H54 (cell line): ENCODE measurements around the gene TUBG1.

Experiments
- DNase-seq: peaks from one replicate; pipeline ENCODE4 v3.0.0; 2011; ENCODE audit warnings: low spot score, mixed read lengths; ENCODE audit not compliant: insufficient read length
- FAIRE-seq: peaks from 3 replicates; lab custom pipeline; 2011; peaks lifted over from hg19 to GRCh38; lab: Jason Lieb, UNC
- POLR2A ChIP-seq: IDR thresholded peaks from 2 replicates; pipeline ENCODE4 v1.6.1; 2011; ENCODE audit warnings: low read depth, mild to moderate bottlenecking, low read length

The TUBG1 gene

DNA sequence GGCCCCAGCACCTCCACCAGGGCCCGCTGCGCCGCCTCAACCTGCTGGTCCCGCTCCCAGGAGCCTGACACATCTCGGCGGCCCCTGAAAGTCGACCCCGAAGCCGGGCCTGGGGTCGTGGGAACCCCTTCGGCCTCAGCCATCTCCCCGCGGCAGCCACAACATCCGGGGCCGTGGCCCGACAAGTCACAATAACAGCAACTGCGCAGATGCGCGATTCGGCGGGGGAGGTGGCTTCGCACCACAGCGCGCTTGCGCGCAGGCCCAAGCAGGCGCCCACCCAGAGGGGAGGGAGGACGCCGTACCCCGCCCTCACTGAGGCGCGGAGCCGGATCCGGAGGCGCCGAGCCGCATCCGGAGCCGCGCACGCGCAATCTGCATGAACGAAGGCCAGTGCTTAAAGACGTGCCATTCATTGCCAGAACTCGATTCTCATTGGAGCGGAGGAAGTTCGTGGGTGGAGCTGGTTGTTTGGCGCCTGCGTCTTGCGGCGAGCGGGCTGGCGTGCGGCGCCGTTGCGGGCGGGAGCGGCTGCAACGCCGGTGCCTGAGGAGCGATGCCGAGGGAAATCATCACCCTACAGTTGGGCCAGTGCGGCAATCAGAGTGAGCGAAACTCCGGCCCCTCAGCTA is at the start of gene TUBG1, which contains the start of gene RETREG3:
Gene TUBG1, plus strand, starts transcription at position 502 of the 632 bp plus-strand sequence. Its CDS starts 55 bp downstream, at position 557.
Gene RETREG3, minus strand, starts transcription at position 193 of the 632 bp plus-strand sequence. Its CDS starts 50 bp downstream, at position 143.
- FAIRE-seq (peak; percentile 67), DNase-seq (peak; percentile 95)
- peak; percentile 99 for TF ChIP-seq POLR2A

DNA sequence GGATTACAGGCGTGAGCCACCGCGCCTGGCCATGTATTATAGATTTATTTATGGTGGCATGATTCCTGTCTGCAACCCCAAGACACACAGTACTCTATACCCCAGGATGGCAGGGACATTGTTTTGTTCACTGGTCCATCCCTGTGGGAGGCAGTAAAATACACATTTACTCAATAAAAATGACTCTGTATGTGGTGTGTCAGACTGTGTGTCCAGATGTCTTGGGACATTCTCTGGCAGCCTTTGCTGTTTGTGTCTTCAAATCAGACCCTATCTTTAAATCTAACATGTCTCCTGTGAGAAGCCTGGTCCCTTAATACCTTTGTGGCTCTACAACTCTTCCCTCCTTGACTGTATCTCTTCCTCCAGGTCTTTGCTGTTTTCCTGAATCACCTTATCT is 49.2 kb upstream of the TUBG1 start:
- DNase-seq (no peak), FAIRE-seq (no peak)
- no peak for TF ChIP-seq POLR2A

- FAIRE-seq (no peak), DNase-seq (peak; percentile 97)
- peak; percentile 67 for TF ChIP-seq POLR2A
Observed at GRCh38 chr17:42561897-42562387, 47.5 kb upstream of the TUBG1 start, which contains the start of gene COASY. Gene COASY (plus strand): TSS chr17:42562148. CDS start chr17:42562623, 475 bp downstream.

DNA sequence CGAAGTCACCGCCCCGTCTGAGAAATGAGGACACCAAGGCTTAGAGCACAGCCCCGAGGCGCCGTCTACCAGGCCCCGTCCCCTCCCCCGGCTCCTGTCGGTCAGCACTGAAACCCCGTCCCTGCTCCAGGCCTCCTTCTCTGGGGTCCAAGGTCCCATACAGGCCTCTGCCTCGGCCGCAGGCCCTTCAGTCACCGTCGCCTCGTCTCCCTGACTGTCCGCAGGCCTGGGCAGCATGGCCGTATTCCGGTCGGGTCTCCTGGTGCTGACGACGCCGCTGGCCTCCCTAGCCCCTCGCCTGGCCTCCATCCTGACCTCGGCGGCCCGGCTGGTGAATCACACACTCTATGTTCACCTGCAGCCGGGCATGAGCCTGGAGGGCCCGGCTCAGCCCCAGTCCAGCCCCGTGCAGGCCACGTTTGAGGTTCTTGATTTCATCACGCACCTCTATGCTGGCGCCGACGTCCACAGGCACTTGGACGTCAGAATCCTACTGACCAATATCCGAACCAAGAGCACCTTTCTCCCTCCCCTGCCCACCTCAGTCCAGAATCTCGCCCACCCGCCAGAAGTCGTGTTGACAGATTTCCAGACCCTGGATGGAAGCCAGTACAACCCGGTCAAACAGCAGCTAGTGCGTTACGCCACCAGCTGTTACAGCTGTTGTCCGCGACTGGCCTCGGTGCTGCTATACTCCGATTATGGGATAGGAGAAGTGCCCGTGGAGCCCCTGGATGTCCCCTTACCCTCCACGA is 46.9 kb upstream of the TUBG1 start:
- FAIRE-seq (no peak), DNase-seq (no peak)
- no peak for TF ChIP-seq POLR2A

- FAIRE-seq: no peak
- no peak for TF ChIP-seq POLR2A
Observed at GRCh38 chr17:42563143-42563509, 46.4 kb upstream of the TUBG1 start.

GRCh38 chr17:42563543-42563942 is 45.9 kb upstream of the TUBG1 start:
- no peak for FAIRE-seq
- TF ChIP-seq POLR2A: no peak

More at GRCh38 chr17:42563143-42563509, 46.4 kb upstream of the TUBG1 start:
- DNase-seq: no peak

DNA sequence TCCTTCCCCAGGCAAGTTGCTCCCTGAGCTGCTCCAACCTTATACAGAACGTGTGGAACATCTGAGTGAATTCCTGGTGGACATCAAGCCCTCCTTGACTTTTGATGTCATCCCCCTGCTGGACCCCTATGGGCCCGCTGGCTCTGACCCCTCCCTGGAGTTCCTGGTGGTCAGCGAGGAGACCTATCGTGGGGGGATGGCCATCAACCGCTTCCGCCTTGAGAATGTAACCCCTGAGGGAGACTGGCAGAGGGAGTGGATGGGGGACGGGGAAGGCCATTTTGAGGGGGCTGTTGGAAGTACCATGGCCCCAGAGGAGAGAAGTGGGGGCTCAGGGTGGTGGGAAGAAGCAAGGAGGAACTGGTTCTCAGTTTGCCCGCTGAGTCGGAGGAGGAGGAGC is 45.5 kb upstream of the TUBG1 start:
- no peak for DNase-seq

More at GRCh38 chr17:42563543-42563942, 45.9 kb upstream of the TUBG1 start:
- no peak for DNase-seq

GRCh38 chr17:42564815-42565522 is 44.5 kb upstream of the TUBG1 start:
- FAIRE-seq (no peak), DNase-seq (no peak)
- no peak for TF ChIP-seq POLR2A

More for the DNA sequence above, 45.5 kb upstream of the TUBG1 start:
- TF ChIP-seq POLR2A: no peak
- FAIRE-seq: no peak

DNA sequence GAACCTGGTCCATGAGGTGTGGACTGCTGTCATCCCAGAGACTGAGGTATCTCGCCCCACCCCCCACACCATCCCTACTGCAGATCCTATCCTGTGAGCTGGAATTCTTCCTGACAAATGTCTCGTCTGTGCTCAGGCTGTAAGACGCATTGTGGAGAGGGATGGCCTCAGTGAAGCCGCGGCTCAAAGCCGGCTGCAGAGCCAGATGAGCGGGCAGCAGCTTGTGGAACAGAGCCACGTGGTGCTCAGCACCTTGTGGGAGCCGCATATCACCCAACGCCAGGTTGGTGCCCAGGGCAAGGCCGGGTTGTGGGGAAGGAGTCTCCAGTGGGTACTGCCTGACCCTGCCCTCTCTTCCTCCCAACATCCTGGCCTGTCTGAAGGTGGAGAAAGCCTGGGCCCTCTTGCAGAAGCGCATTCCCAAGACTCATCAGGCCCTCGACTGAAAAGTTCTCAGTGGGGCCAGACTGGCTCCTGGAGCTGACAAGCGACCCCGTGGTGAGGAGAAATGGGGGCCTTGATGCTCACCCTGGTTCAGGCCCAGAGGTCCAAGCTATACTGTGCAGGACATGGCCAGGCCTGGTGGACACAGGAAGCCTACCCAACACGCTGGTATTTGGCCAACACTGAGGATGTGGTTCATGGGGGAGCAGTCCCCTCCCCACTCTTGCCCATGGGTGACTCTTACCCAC is 43.8 kb upstream of the TUBG1 start:
- TF ChIP-seq POLR2A: no peak
- DNase-seq (no peak), FAIRE-seq (no peak)

DNA sequence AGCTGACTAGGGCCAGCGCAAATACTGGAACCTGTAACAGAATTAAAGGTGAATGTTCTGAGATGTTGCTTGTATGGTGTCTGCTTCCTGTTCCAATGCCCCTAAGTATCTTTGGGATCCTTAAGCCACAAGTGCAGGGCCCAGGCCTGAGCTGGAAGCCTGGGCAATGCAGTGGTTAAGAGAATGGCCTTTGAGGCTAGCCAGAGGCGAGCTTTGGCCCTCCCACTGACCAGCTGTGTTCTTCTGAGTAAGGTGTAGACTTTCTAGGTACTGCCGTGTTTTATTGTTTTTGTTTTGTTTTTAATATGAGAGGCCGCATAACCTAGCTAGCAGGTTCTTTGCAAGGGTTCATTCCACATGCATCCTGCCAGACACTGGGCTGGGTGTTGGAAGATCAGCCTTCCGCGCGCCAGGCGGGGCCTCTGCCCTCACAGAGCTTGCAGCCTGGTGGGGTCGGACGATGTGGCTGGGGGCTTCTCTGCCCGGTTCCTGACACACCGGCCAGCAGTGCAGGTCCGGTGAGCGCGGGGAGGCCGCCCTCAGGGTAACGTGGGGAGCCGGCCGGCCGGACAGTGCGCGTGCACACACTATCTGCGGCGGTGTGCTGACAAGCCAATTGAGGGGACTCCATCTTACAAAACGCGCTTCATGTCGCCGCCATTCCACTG is 43.1 kb upstream of the TUBG1 start:
- DNase-seq (no peak), FAIRE-seq (no peak)
- no peak for TF ChIP-seq POLR2A

- TF ChIP-seq POLR2A: peak; percentile 54
- FAIRE-seq: no peak
- peak; percentile 98 for DNase-seq
Observed at GRCh38 chr17:42566883-42567573, 42.5 kb upstream of the TUBG1 start, which contains the start of gene MLX. Gene MLX (plus strand): TSS chr17:42567100. CDS start chr17:42567125, 25 bp downstream.
